Uterus (tissue), 4 donors: ENCODE results near the gene MYOG. TPM values are rescaled to one million over a fixed set of nuclear protein-coding genes. Genes with fewer than 3 reads are reported as not detected.

Source experiments
- DNase-seq, 2 donors: peaks; one replicate each; pipeline ENCODE4 v3.0.0-alpha.2; 2019 to 2020
- H3K27ac ChIP-seq, 2 donors: fragments of 200-600 bp; sonication (generic); 1 replicate in 1 of 2; 2 replicates in 1 of 2; pipeline ENCODE4 v1.5.1; 2016 to 2018
- H3K27me3 ChIP-seq, 2 donors: fragments of 200-600 bp; sonication (generic); one replicate each; pipeline ENCODE4 v1.5.1; 2018 to 2019; ENCODE audit warnings: control low read depth in 1 of 2
- H3K36me3 ChIP-seq, 2 donors: fragments of 200-600 bp; sonication (generic); one replicate each; pipeline ENCODE4 v1.5.1; 2019; ENCODE audit warnings: control low read depth in 1 of 2
- H3K4me1 ChIP-seq, 2 donors: fragments of 200-600 bp; sonication (generic); one replicate each; pipeline ENCODE4 v1.5.1; 2018 to 2019; ENCODE audit warnings: control low read depth in 1 of 2
- H3K4me3 ChIP-seq, 2 donors: fragments of 200-600 bp; sonication (generic); 1 replicate in 1 of 2; 2 replicates in 1 of 2; pipeline ENCODE4 v1.5.1; 2018 to 2019; ENCODE audit warnings: mild to moderate bottlenecking in 1 of 2
- H3K9me3 ChIP-seq, 2 donors: fragments of 200-600 bp; sonication (generic); one replicate each; pipeline ENCODE4 v1.5.1; 2019; ENCODE audit warnings: control low read depth in 1 of 2
- POLR2A ChIP-seq, 2 donors: fragments of 450-650 bp; IDR thresholded peaks; one replicate each; pipeline ENCODE4 v1.6.1; 2016; ENCODE audit warnings: antibody characterized with exemption in 2 of 2, mild to moderate bottlenecking in 1 of 2, moderate library complexity in 1 of 2
- intact Hi-C: fragments of 100-400 bp; cut with DNase I; formaldehyde crosslinking; loops from one replicate; pipeline ENCODE4 v1.15.1; 2023; ENCODE audit warnings: low total_unique reads
- total RNA-seq, 4 donors: library from RNA; depleted of rRNA in 3 of 4; stranded (reverse); fragments of >200 nt in 3 of 4; gene quantifications; one replicate each; pipeline versions ENCODE4 v1.1.0 to v1.2.4, GENCODE V29; 2014 to 2023
- TF ChIP-seq, protein P1 (sequence below), 4 experiments: fragments of 200-600 bp in 2 of 4; fragments of 450-650 bp in 2 of 4; sonication (generic) in 2 of 4; IDR thresholded peaks; one replicate each; pipeline ENCODE4 v1.5.1; 2016 to 2019; ENCODE audit warnings: antibody characterized with exemption in 4 of 4, mild to moderate bottlenecking in 2 of 4, moderate library complexity in 1 of 4
- donor health status: DM: yes; HTN: yes; CAD: no.

The MYOG gene
- total RNA-seq, 4 donors from 2014 or later, result not detected

DNA sequence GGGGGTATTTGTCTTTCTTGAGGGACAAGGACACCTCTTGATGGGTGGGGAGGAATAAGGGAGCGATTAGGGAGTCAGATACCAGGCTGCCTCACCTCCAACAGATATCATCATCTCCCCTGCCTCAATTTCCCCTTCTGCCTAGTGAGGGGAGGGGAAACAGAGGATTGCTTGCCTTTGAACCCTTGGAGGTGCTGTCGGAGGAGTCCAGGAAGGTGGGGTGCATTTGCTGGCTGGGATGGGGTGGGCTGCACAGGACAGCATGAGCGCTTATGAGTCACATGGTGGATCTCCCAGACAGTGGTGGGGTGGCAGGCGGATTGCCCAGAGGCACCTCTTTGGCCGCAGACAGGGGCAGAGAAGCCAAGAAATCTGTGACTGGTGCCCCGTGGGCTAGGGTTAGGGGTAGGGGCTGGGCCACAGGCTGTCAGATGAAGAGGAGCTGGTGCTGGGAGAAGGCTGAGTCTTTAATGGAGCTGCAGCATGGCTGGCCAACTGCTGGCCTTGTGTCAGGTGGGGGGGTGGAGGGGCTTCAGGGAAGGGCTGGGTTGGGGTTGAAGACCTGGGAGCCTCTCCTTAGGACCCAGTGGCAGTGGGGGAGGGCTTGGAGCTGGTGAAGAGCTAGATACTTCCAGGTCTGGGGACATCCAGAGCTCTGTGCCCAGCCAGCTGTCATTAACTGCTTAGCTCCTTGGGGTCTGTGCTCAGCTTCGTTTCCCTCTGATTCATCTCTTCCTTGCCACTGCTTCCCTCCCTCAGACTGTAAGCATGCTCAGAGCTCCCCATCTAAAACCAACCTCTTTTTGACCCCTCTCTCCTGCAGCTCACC, 34.7 kb upstream of the MYOG start:
- Histone ChIP-seq H3K27me3 (no peaks in the 10 kb centered on the region), H3K9me3 (no peaks in the 10 kb centered on the region), H3K36me3 (no peaks in the 10 kb centered on the region), H3K4me3 (no peak overlapping the region), H3K4me1 (no peaks in the 10 kb centered on the region), H3K27ac (no peak overlapping the region)
- intact Hi-C loops, result loop anchor here (5.0 kb wide), 1 partner anchor 92 kb away; no protein-coding TSS in a partner anchor
- no peak for DNase-seq
- TF ChIP-seq POLR2A (IDR thresholded peaks at IDR 0.05), result no peak
- TF ChIP-seq, protein P1, sequence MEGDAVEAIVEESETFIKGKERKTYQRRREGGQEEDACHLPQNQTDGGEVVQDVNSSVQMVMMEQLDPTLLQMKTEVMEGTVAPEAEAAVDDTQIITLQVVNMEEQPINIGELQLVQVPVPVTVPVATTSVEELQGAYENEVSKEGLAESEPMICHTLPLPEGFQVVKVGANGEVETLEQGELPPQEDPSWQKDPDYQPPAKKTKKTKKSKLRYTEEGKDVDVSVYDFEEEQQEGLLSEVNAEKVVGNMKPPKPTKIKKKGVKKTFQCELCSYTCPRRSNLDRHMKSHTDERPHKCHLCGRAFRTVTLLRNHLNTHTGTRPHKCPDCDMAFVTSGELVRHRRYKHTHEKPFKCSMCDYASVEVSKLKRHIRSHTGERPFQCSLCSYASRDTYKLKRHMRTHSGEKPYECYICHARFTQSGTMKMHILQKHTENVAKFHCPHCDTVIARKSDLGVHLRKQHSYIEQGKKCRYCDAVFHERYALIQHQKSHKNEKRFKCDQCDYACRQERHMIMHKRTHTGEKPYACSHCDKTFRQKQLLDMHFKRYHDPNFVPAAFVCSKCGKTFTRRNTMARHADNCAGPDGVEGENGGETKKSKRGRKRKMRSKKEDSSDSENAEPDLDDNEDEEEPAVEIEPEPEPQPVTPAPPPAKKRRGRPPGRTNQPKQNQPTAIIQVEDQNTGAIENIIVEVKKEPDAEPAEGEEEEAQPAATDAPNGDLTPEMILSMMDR (IDR thresholded peaks at IDR 0.05), result no peak

DNA sequence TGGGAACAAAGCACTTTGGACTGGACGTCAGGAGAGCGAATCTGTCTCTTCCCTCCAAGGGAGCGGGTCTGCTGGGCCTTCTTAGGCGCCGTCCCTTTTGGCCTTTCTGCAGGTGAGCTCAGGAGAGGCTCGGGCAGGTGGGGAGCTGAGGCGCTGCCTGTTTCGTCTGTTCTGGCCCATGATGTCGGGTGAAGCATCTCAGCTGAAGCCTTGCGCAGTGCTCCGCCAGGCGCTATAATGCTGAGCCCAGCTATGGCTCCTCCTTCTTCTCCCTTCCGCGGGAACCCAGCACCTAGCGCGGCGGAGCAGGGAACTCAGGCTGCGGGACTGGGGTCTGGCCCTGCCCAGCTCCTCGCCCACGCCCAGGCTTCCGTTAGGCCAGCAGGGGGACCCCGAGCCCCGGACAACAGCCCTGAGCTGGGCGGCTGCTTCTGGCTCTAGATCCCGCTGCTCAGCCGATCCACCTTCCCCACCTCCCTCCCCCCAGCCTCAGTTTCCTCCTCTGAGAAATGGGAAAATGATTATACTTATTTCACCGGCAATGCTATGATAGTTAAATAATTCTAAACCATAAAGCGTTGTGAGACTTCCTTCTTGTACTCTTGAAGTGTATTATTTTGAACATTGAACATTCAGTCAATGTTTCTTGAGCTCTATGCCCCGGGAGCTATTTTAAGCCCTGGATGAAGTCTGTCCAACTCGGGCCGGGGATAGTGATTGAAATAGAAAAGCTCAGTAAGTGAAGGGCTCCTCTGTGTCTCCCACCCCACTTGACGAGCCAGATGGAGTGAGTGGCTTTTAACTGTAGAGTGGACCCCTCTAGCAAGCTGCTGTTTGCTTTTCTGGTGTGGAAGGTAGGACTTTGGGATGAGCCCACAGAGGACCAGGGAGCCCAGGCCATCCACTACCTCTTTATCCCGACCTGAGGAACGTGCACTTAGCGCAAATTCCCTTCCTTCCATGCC, 32.1 kb upstream of the MYOG start:
- H3K36me3 ChIP-seq, result no peaks in the 10 kb centered on the region
- DNase-seq, result peak; percentile 63 to 79
- H3K4me1 ChIP-seq, result no peaks in the 10 kb centered on the region
- H3K4me3 ChIP-seq, result no peak overlapping the region
- H3K27me3 ChIP-seq, result no peaks in the 10 kb centered on the region
- intact Hi-C loops, result no loop called here
- H3K27ac ChIP-seq, result no peak overlapping the region
- H3K9me3 ChIP-seq, result no peaks in the 10 kb centered on the region
- TF ChIP-seq, protein P1 (IDR thresholded peaks at IDR 0.05), result peak; percentile 85 to 89 (median 86)
- TF ChIP-seq POLR2A (IDR thresholded peaks at IDR 0.05), result no peak

DNA sequence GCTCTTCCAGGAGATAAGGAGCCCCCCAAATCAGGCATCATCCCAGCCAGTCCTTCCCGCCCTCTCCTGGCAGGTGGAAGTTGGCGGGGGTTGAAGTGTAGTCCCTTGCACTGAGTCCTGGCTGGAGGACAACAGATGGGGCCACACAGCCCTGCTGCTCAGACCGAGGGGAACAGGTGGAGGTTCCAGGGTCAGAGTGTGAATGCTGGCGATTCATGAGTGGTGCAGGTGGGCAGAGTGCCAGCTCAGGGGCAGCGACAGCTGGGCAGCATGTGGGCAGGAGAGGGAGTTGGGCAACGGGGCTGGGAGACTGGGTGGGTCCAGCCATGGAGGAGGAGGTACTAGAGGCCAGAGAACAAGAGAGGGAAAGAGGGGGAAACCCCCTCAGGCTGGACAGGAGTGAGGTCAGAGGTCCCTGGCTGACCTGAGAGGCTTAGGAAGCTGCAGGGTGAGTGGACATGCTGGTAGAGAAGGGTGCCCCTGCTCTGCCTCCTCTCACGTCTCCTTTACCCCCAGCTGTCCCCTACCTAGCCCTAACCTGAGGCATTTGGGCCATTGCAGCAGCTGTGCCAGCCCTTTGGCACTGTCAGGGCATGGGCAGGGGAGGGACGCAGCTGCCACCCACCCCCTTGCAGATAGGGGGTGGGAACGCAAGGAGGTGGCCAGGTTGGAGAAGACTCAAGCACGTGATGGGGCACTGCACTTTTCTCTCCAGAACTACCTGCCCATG, 30.4 kb upstream of the MYOG start:
- H3K4me3 ChIP-seq, result no peak overlapping the region
- TF ChIP-seq, protein P1 (IDR thresholded peaks at IDR 0.05), result no peak
- no peak for TF ChIP-seq POLR2A (IDR thresholded peaks at IDR 0.05)
- intact Hi-C loops, result no loop called here
- no peak for DNase-seq
- H3K4me1 ChIP-seq, result no peaks in the 10 kb centered on the region
- H3K27me3 ChIP-seq, result no peaks in the 10 kb centered on the region
- H3K9me3 ChIP-seq, result no peaks in the 10 kb centered on the region
- H3K36me3 ChIP-seq, result no peaks in the 10 kb centered on the region
- no peak overlapping the region for H3K27ac ChIP-seq

DNA sequence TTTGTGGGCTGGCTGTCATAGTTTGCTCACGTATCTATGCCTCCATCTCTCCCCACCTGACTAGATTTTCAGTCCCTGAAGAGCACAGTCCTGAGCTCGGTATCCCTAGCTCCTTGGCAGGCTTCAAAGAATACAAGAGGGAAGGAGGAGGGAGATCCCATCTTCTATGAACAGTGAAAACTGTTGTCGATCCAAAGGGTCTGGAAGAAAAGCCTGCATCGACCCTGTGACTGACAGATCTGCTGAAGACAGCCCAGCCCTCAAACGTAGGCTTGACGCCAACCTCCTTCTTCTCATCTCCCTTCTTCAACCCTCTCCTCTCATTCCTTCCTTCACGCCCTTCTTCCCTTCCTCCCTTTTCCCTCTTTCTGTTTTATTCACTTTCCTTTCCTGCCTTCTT, 28.4 kb upstream of the MYOG start:
- TF ChIP-seq, protein P1 (IDR thresholded peaks at IDR 0.05), result no peak
- TF ChIP-seq POLR2A (IDR thresholded peaks at IDR 0.05), result no peak
- Histone ChIP-seq H3K9me3 (no peaks in the 10 kb centered on the region), H3K4me3 (no peak overlapping the region), H3K27ac (no peak overlapping the region), H3K36me3 (no peaks in the 10 kb centered on the region), H3K4me1 (no peaks in the 10 kb centered on the region), H3K27me3 (no peaks in the 10 kb centered on the region)
- no peak for DNase-seq
- intact Hi-C loops, result no loop called here
